HepG2 (cell line): ENCODE measurements around the gene AGRN. TPM values are rescaled to one million over a fixed set of nuclear protein-coding genes. Genes with fewer than 3 reads are reported as not detected.
A peak's percentile ranks its signal among the peaks of the same experiment; 100 is the strongest.

ENCODE experiments used
- FIP1L1 ChIP-seq: fragments of 200-400 bp; formaldehyde crosslinking; IDR thresholded peaks from 2 replicates; pipeline ENCODE4 v1.6.1; 2018; ENCODE audit warnings: low read depth, mild to moderate bottlenecking, low read length, moderate library complexity, borderline replicate concordance; ENCODE audit not compliant: insufficient read depth
- KDM4B ChIP-seq: sonication (generic); formaldehyde crosslinking; IDR thresholded peaks from 2 replicates; pipeline ENCODE4 v1.4.0; 2020; ENCODE audit warnings: missing genetic modification reagents
- NFIC ChIP-seq: IDR thresholded peaks from 2 replicates; pipeline ENCODE4 v1.6.1; 2012; ENCODE audit warnings: mild to moderate bottlenecking, low read length, inconsistent platforms
- PAF1 ChIP-seq: IDR thresholded peaks from 2 replicates; pipeline ENCODE4 v1.6.1; 2016; ENCODE audit warnings: missing genetic modification reagents, missing compliant biosample characterization
- POLR2AphosphoS2 ChIP-seq: IDR thresholded peaks from 2 replicates; pipeline ENCODE4 v1.6.1; 2011; ENCODE audit warnings: low read depth, low read length, improper control_type of control experiment
- REL ChIP-seq: sonication (generic); formaldehyde crosslinking; conservative IDR thresholded peaks from 2 replicates; pipeline ENCODE4 v1.8.0; 2022; ENCODE audit warnings: mild to moderate bottlenecking, missing genetic modification reagents, moderate library complexity
- SCMH1 ChIP-seq: sonication (generic); formaldehyde crosslinking; IDR thresholded peaks from 2 replicates; pipeline ENCODE4 v1.9.0; 2021; ENCODE audit warnings: missing genetic modification reagents, mild to moderate bottlenecking, borderline replicate concordance
- TP53 ChIP-seq: sonication (generic); formaldehyde crosslinking; conservative IDR thresholded peaks from 2 replicates; pipeline ENCODE4 v1.4.0; 2020; ENCODE audit warnings: missing genetic modification reagents
- U2AF1 ChIP-seq: fragments of 200-400 bp; formaldehyde crosslinking; optimal IDR thresholded peaks from 2 replicates; pipeline ENCODE3; 2017; ENCODE audit warnings: mild to moderate bottlenecking, low read depth, low read length
- ZNF232 ChIP-seq: sonication (generic); formaldehyde crosslinking; IDR thresholded peaks from 2 replicates; pipeline ENCODE4 v1.4.0; 2020; ENCODE audit warnings: missing genetic modification reagents, borderline replicate concordance
- ZNF3 ChIP-seq: IDR thresholded peaks from 2 replicates; pipeline ENCODE4 v1.7.0; 2017; ENCODE audit warnings: inconsistent platforms
- ZNF543 ChIP-seq: sonication (generic); formaldehyde crosslinking; IDR thresholded peaks from 2 replicates; pipeline ENCODE4 v1.4.0; 2020; ENCODE audit warnings: mild to moderate bottlenecking, missing genetic modification reagents
- ZNF549 ChIP-seq: sonication (generic); formaldehyde crosslinking; IDR thresholded peaks from 2 replicates; pipeline ENCODE4 v1.5.0; 2020; ENCODE audit warnings: missing genetic modification reagents
- ZNF790 ChIP-seq: sonication (generic); formaldehyde crosslinking; IDR thresholded peaks from 2 replicates; pipeline ENCODE4 v1.8.0; 2022; ENCODE audit warnings: missing genetic modification reagents, mild to moderate bottlenecking, borderline replicate concordance
- polyA plus RNA-seq, 8 experiments: library from polyadenylated mRNA; depleted of rRNA in 3 of 8; stranded (reverse) in 7 of 8; unstranded in 1 of 8; fragments of >200 nt; fragmentation: Illumina TruSeq in 4 of 8; extraction: Trizol in 4 of 8; gene quantifications; 2 replicates each; pipeline versions ENCODE4 v1.2.1 to v1.2.3, GENCODE V29; 2011 to 2016; ENCODE audit warnings: low read depth in 4 of 8, missing spikeins in 1 of 8, mixed read lengths in 1 of 8; ENCODE audit not compliant: insufficient read depth in 1 of 8
- total RNA-seq, 5 experiments: library from RNA; depleted of rRNA; stranded (reverse); fragments of >200 nt; fragmentation: Illumina TruSeq; extraction: Trizol; gene quantifications; 2 replicates each; pipeline ENCODE4 v1.2.3, GENCODE V29; 2016; ENCODE audit warnings: low read depth in 1 of 5
- TF ChIP-seq, protein P1 (sequence below), 2 experiments: sonication (generic) in 1 of 2; formaldehyde crosslinking in 1 of 2; IDR thresholded peaks; 2 replicates each; pipeline versions ENCODE4 v1.5.1 to v1.6.1; 2011 to 2020; ENCODE audit warnings: borderline replicate concordance in 1 of 2, low read depth in 1 of 2, low read length in 1 of 2, mild to moderate bottlenecking in 1 of 2, missing genetic modification reagents in 1 of 2, moderate library complexity in 1 of 2
- TF ChIP-seq, protein P2 (sequence below): sonication (generic); formaldehyde crosslinking; IDR thresholded peaks from 2 replicates; pipeline ENCODE4 v1.5.1; 2020; ENCODE audit warnings: missing genetic modification reagents, mild to moderate bottlenecking, borderline replicate concordance
- TF ChIP-seq, protein P3 (sequence below): sonication (generic); formaldehyde crosslinking; conservative IDR thresholded peaks from 2 replicates; pipeline ENCODE4 v1.8.0; 2022; ENCODE audit warnings: missing genetic modification reagents
- TF ChIP-seq, protein P4 (sequence below): IDR thresholded peaks from 2 replicates; pipeline ENCODE4 v1.6.1; 2016; ENCODE audit warnings: control low read depth
- TF ChIP-seq, protein P5 (sequence below): sonication (generic); formaldehyde crosslinking; IDR thresholded peaks from 2 replicates; pipeline ENCODE4 v1.4.0; 2020; ENCODE audit warnings: low read depth, mild to moderate bottlenecking, missing genetic modification reagents

The AGRN gene
- total and polyA plus RNA-seq, 2 of the 13 experiments (the other 11 are each of a cell fraction or from before 2014, with no cell fraction given) = 29.8 to 65.2 TPM

DNA sequence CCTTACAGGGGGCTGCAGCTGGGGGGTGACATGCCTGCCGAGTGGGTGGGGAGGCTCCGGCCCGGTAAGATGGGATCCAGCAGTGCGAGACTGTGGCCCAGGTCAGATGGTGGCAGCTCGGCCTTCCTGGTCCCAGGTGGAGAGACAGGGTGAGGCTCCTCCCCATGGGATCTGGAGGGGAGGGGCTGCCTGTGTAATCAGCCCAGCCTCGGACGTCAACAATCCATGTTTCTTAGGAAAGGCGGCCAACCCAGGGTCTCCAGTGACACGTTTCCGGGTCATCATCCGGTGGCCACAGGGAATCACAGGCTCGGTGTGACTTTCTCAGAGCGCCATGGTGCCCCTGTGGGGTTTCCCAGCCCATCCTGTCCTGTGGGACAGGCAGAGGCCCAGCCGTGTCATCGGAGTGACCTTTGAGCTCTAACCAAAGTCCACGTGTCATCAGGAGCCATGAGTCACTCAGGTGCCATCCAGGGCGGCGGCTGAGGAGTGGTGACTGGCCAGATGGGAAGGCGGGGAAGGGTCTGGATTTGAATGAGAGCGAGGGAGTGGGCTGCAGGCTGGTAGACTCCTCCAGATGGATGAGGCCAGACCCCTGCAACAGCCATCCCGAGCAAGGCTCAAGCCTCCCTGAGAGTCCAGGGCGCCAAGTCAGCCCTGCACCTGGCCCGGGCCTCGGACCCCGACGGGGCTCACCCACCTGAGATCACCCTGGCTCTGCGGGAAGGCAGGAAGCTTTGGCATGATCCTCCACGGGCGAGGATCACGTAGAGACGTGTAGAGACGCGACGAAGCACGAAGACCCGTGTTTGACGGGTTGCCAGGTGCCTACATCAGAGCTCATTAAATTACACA lies 13.4 kb upstream of the AGRN start (continued):
- TF ChIP-seq, protein P1, sequence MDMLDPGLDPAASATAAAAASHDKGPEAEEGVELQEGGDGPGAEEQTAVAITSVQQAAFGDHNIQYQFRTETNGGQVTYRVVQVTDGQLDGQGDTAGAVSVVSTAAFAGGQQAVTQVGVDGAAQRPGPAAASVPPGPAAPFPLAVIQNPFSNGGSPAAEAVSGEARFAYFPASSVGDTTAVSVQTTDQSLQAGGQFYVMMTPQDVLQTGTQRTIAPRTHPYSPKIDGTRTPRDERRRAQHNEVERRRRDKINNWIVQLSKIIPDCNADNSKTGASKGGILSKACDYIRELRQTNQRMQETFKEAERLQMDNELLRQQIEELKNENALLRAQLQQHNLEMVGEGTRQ (IDR thresholded peaks at IDR 0.05; ENCODE audit: low read depth, low read length) = peak; percentile 30
- TF ChIP-seq, protein P1 (CRISPR knock-in tag; IDR thresholded peaks at IDR 0.05; ENCODE audit: borderline replicate concordance) = 0 out of 2 replicates have a peak, but pooled peaks have one; percentile 42
- TF ChIP-seq U2AF1 = peak; percentile 9
- TF ChIP-seq ZNF790 (CRISPR knock-in tag) = no peak; the same call in 1 of the 2 replicates
- no peak for TF ChIP-seq FIP1L1
- no peak for TF ChIP-seq ZNF3 (CRISPR knock-in tag)
- no peak for TF ChIP-seq SCMH1 (CRISPR knock-in tag)
- TF ChIP-seq ZNF549 (CRISPR knock-in tag) = no peak
- no peak for TF ChIP-seq NFIC
- TF ChIP-seq REL = peak; percentile 61; the same call in 1 of the 2 replicates
- TF ChIP-seq ZNF232 (CRISPR knock-in tag) = peak; percentile 93; the same call in 1 of the 2 replicates
- 0 out of 2 replicates have a peak, but pooled peaks have one; percentile 47 for TF ChIP-seq KDM4B (CRISPR knock-in tag)
- TF ChIP-seq TP53 (CRISPR knock-in tag) = 0 out of 2 replicates have a peak, but pooled peaks have one; percentile 60
- peak; percentile 50; the same call in 1 of the 2 replicates for TF ChIP-seq ZNF543 (CRISPR knock-in tag)
- TF ChIP-seq, protein P2, sequence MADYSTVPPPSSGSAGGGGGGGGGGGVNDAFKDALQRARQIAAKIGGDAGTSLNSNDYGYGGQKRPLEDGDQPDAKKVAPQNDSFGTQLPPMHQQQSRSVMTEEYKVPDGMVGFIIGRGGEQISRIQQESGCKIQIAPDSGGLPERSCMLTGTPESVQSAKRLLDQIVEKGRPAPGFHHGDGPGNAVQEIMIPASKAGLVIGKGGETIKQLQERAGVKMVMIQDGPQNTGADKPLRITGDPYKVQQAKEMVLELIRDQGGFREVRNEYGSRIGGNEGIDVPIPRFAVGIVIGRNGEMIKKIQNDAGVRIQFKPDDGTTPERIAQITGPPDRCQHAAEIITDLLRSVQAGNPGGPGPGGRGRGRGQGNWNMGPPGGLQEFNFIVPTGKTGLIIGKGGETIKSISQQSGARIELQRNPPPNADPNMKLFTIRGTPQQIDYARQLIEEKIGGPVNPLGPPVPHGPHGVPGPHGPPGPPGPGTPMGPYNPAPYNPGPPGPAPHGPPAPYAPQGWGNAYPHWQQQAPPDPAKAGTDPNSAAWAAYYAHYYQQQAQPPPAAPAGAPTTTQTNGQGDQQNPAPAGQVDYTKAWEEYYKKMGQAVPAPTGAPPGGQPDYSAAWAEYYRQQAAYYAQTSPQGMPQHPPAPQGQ (CRISPR knock-in tag) = no peak
- TF ChIP-seq POLR2AphosphoS2 = no peak
- TF ChIP-seq, protein P3, sequence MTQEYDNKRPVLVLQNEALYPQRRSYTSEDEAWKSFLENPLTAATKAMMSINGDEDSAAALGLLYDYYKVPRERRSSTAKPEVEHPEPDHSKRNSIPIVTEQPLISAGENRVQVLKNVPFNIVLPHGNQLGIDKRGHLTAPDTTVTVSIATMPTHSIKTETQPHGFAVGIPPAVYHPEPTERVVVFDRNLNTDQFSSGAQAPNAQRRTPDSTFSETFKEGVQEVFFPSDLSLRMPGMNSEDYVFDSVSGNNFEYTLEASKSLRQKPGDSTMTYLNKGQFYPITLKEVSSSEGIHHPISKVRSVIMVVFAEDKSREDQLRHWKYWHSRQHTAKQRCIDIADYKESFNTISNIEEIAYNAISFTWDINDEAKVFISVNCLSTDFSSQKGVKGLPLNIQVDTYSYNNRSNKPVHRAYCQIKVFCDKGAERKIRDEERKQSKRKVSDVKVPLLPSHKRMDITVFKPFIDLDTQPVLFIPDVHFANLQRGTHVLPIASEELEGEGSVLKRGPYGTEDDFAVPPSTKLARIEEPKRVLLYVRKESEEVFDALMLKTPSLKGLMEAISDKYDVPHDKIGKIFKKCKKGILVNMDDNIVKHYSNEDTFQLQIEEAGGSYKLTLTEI (CRISPR knock-in tag) = no peak
- TF ChIP-seq, protein P4, sequence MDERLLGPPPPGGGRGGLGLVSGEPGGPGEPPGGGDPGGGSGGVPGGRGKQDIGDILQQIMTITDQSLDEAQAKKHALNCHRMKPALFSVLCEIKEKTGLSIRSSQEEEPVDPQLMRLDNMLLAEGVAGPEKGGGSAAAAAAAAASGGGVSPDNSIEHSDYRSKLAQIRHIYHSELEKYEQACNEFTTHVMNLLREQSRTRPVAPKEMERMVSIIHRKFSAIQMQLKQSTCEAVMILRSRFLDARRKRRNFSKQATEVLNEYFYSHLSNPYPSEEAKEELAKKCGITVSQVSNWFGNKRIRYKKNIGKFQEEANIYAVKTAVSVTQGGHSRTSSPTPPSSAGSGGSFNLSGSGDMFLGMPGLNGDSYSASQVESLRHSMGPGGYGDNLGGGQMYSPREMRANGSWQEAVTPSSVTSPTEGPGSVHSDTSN (CRISPR knock-in tag) = 0 out of 2 replicates have a peak, but pooled peaks have one; percentile 28
- TF ChIP-seq, protein P5, sequence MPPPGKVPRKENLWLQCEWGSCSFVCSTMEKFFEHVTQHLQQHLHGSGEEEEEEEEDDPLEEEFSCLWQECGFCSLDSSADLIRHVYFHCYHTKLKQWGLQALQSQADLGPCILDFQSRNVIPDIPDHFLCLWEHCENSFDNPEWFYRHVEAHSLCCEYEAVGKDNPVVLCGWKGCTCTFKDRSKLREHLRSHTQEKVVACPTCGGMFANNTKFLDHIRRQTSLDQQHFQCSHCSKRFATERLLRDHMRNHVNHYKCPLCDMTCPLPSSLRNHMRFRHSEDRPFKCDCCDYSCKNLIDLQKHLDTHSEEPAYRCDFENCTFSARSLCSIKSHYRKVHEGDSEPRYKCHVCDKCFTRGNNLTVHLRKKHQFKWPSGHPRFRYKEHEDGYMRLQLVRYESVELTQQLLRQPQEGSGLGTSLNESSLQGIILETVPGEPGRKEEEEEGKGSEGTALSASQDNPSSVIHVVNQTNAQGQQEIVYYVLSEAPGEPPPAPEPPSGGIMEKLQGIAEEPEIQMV (CRISPR knock-in tag) = peak; percentile 79; the same call in 1 of the 2 replicates
- TF ChIP-seq PAF1 (CRISPR knock-in tag) = no peak
